Neural progenitor cell (in vitro differentiated cells): ENCODE results near the gene KDM4B. TPM values are rescaled to one million over a fixed set of nuclear protein-coding genes. Genes with fewer than 3 reads are reported as not detected.
"Not testable (repeated sequence)": the region's sequence is repeated elsewhere in the genome, so short reads cannot be mapped to it uniquely, and the experiment has no call there.

Experiments
- DNase-seq: peaks from one replicate; pipeline ENCODE4 v3.0.0-alpha.2; 2016; ENCODE audit warnings: low spot score
- H2AFZ ChIP-seq: fragments of 200-600 bp; sonication (generic); replicated peaks from 2 replicates; pipeline ENCODE4 v1.6.1; 2016; ENCODE audit warnings: antibody characterized with exemption
- H3F3A ChIP-seq: fragments of 200-600 bp; sonication (generic); 2 replicates; pipeline ENCODE4 v1.6.1; 2016; ENCODE audit warnings: antibody characterized with exemption, low read depth
- H3K27ac ChIP-seq: fragments of 200-600 bp; sonication (generic); 2 replicates; pipeline ENCODE4 v1.5.1; 2016; ENCODE audit warnings: mild to moderate bottlenecking
- H3K27me3 ChIP-seq: fragments of 200-600 bp; sonication (generic); 2 replicates; pipeline ENCODE4 v1.6.1; 2016; ENCODE audit warnings: mild to moderate bottlenecking, moderate library complexity
- H3K36me3 ChIP-seq: fragments of 200-600 bp; sonication (generic); 2 replicates; pipeline ENCODE4 v1.5.1; 2016
- H3K4me1 ChIP-seq: fragments of 200-600 bp; sonication (generic); 2 replicates; pipeline ENCODE4 v1.6.1; 2016; ENCODE audit warnings: mixed run types
- H3K4me2 ChIP-seq: fragments of 200-600 bp; sonication (generic); 2 replicates; pipeline ENCODE4 v1.6.1; 2016
- H3K4me3 ChIP-seq: fragments of 200-600 bp; sonication (generic); 2 replicates; pipeline ENCODE4 v1.5.1; 2016
- H3K79me2 ChIP-seq: fragments of 200-600 bp; sonication (generic); 2 replicates; pipeline ENCODE4 v1.6.1; 2016; ENCODE audit warnings: low read depth
- H3K9ac ChIP-seq: fragments of 200-600 bp; sonication (generic); 2 replicates; pipeline ENCODE4 v1.6.1; 2016
- H3K9me3 ChIP-seq: fragments of 200-600 bp; sonication (generic); 2 replicates; pipeline ENCODE4 v1.5.1; 2016; ENCODE audit warnings: low read depth
- H4K20me1 ChIP-seq: fragments of 200-600 bp; sonication (generic); 2 replicates; pipeline ENCODE4 v1.6.1; 2016; ENCODE audit warnings: low read depth
- H3K27ac Mint-ChIP-seq: 3 replicates; pipeline ENCODE4 v1.8.0; 2021; ENCODE audit warnings: mixed read lengths
- H3K27me3 Mint-ChIP-seq: 2 replicates; pipeline ENCODE4 v1.8.0; 2022; ENCODE audit warnings: low read depth, mild to moderate bottlenecking, inconsistent platforms, moderate library complexity, mixed read lengths; ENCODE audit not compliant: insufficient read depth
- H3K36me3 Mint-ChIP-seq: 3 replicates; pipeline ENCODE4 v1.8.0; 2021; ENCODE audit warnings: mixed read lengths
- H3K4me1 Mint-ChIP-seq: 3 replicates; pipeline ENCODE4 v1.8.0; 2021; ENCODE audit warnings: mixed read lengths
- H3K4me3 Mint-ChIP-seq: 3 replicates; pipeline ENCODE4 v1.8.0; 2021; ENCODE audit warnings: mild to moderate bottlenecking, moderate library complexity, mixed read lengths
- H3K9me3 Mint-ChIP-seq: 3 replicates; pipeline ENCODE4 v1.8.0; 2020; ENCODE audit warnings: mixed read lengths
- CTCF ChIP-seq: fragments of 200-600 bp; sonication (generic); IDR thresholded peaks from 2 replicates; pipeline ENCODE4 v1.5.1; 2017; ENCODE audit warnings: antibody characterized with exemption, mild to moderate bottlenecking
- EZH2 ChIP-seq: fragments of 200-600 bp; sonication (generic); IDR thresholded peaks from 2 replicates; pipeline ENCODE4 v1.6.1; 2017; ENCODE audit warnings: antibody characterized with exemption, mild to moderate bottlenecking, moderate library complexity
- EZH2phosphoT487 ChIP-seq: fragments of 200-600 bp; sonication (generic); IDR thresholded peaks from 2 replicates; pipeline ENCODE4 v1.6.1; 2017; ENCODE audit warnings: antibody characterized with exemption
- total RNA-seq: library from RNA; depleted of rRNA; stranded (reverse); fragments of >200 nt; gene quantifications from 2 replicates; pipeline ENCODE4 v1.2.3, GENCODE V29; 2015; ENCODE audit warnings: low replicate concordance

The KDM4B gene
- total RNA-seq, 1 donor from 2014 or later, result 16.0 TPM

GRCh38 chr19:5156231-5156986, 187.5 kb downstream of the KDM4B start:
- H2AFZ ChIP-seq, result no peak overlapping the region
- no peak overlapping the region for H3K9ac ChIP-seq
- H3K27me3 Mint-ChIP-seq, result peaks cover 20% of the 10 kb centered on the region
- no peak for DNase-seq
- peaks cover 18% of the 10 kb centered on the region for H3K4me1 Mint-ChIP-seq
- peaks cover 9% of the 10 kb centered on the region for H3K36me3 Mint-ChIP-seq
- peak overlapping the region; percentile 14 for H3K4me3 Mint-ChIP-seq
- no peak overlapping the region for H3K4me3 ChIP-seq
- no peak for TF ChIP-seq CTCF
- no peaks in the 10 kb centered on the region for H3K36me3 ChIP-seq
- H3K27me3 ChIP-seq, result no peaks in the 10 kb centered on the region
- peaks cover 47% of the 10 kb centered on the region for H3F3A ChIP-seq
- peak overlapping the region; percentile 57 for H3K27ac Mint-ChIP-seq
- H3K9me3 Mint-ChIP-seq, result peaks cover 21% of the 10 kb centered on the region
- peaks cover 39% of the 10 kb centered on the region for H3K4me1 ChIP-seq
- peak overlapping the region; percentile 53 for H3K27ac ChIP-seq
- H3K9me3 ChIP-seq, result peaks cover 6% of the 10 kb centered on the region
- H4K20me1 ChIP-seq, result no peaks in the 10 kb centered on the region
- H3K4me2 ChIP-seq, result no peak overlapping the region
- no peaks in the 10 kb centered on the region for H3K79me2 ChIP-seq

GRCh38 chr19:5157186-5157585, 188.3 kb downstream of the KDM4B start:
- H3K27ac Mint-ChIP-seq, result no peak overlapping the region
- no peak overlapping the region for H3K4me2 ChIP-seq
- H3K36me3 Mint-ChIP-seq, result peaks cover 9% of the 10 kb centered on the region

GRCh38 chr19:5158549-5159134, 189.7 kb downstream of the KDM4B start:
- peaks cover 56% of the 10 kb centered on the region for H3F3A ChIP-seq
- not testable (repeated sequence) for H3K36me3 Mint-ChIP-seq, H3K79me2 ChIP-seq, H2AFZ ChIP-seq, H3K4me3 ChIP-seq, H3K36me3 ChIP-seq, H3K9me3 ChIP-seq, H4K20me1 ChIP-seq, H3K9ac ChIP-seq, H3K4me2 ChIP-seq, H3K27me3 ChIP-seq, H3K27ac Mint-ChIP-seq, H3K4me3 Mint-ChIP-seq, H3K27ac ChIP-seq, DNase-seq
- Mint-ChIP-seq H3K4me1 (peaks cover 25% of the 10 kb centered on the region), H3K9me3 (peaks cover 21% of the 10 kb centered on the region), H3K27me3 (peaks cover 24% of the 10 kb centered on the region)
- peaks cover 44% of the 10 kb centered on the region for H3K4me1 ChIP-seq

More at GRCh38 chr19:5157186-5157585, 188.3 kb downstream of the KDM4B start:
- peaks cover 36% of the 10 kb centered on the region for H3K4me1 ChIP-seq
- H3F3A ChIP-seq, result peaks cover 47% of the 10 kb centered on the region
- H4K20me1 ChIP-seq, result no peaks in the 10 kb centered on the region
- H2AFZ ChIP-seq, result no peak overlapping the region
- Mint-ChIP-seq H3K9me3 (peaks cover 21% of the 10 kb centered on the region), H3K27me3 (peaks cover 20% of the 10 kb centered on the region), H3K4me3 (no peak overlapping the region), H3K4me1 (peaks cover 18% of the 10 kb centered on the region)
- H3K27ac ChIP-seq, result no peak overlapping the region
- H3K36me3 ChIP-seq, result no peaks in the 10 kb centered on the region
- H3K9ac ChIP-seq, result no peak overlapping the region
- H3K4me3 ChIP-seq, result no peak overlapping the region
- no peak for TF ChIP-seq CTCF
- TF ChIP-seq EZH2phosphoT487, result no peak
- TF ChIP-seq EZH2, result no peak
- H3K79me2 ChIP-seq, result no peaks in the 10 kb centered on the region
- DNase-seq, result no peak
- H3K9me3 ChIP-seq, result peaks cover 6% of the 10 kb centered on the region
- H3K27me3 ChIP-seq, result no peaks in the 10 kb centered on the region

- DNase-seq, H3K4me3 ChIP-seq, H3K27ac Mint-ChIP-seq, H3K9ac ChIP-seq, H2AFZ ChIP-seq, H3K36me3 ChIP-seq, H3K9me3 ChIP-seq, H3K27me3 ChIP-seq, H3K79me2 ChIP-seq, H3K36me3 Mint-ChIP-seq, H4K20me1 ChIP-seq, H3K4me3 Mint-ChIP-seq: not testable (repeated sequence)
- H3K4me1 ChIP-seq, result peaks cover 47% of the 10 kb centered on the region
- peaks cover 19% of the 10 kb centered on the region for H3K27me3 Mint-ChIP-seq
- peaks cover 21% of the 10 kb centered on the region for H3K9me3 Mint-ChIP-seq
- H3K4me2 ChIP-seq, result peak overlapping the region; percentile 24
- H3F3A ChIP-seq, result peaks cover 60% of the 10 kb centered on the region
- H3K4me1 Mint-ChIP-seq, result peaks cover 36% of the 10 kb centered on the region
- H3K27ac ChIP-seq, result peak overlapping the region; percentile 27
Measured at GRCh38 chr19:5160158-5160795, 191.4 kb downstream of the KDM4B start.

GRCh38 chr19:5164845-5165696, 196.2 kb downstream of the KDM4B start:
- not testable (repeated sequence) for H4K20me1 ChIP-seq, H3K36me3 ChIP-seq, H2AFZ ChIP-seq, DNase-seq, H3K27me3 ChIP-seq, H3K36me3 Mint-ChIP-seq, H3K4me3 ChIP-seq, H3K9ac ChIP-seq, H3K79me2 ChIP-seq, H3K27me3 Mint-ChIP-seq, H3K4me3 Mint-ChIP-seq, H3K9me3 ChIP-seq
- peaks cover 11% of the 10 kb centered on the region for H3K9me3 Mint-ChIP-seq
- peak overlapping the region; percentile 79 for H3K27ac ChIP-seq
- H3K4me1 Mint-ChIP-seq, result peaks cover 26% of the 10 kb centered on the region
- peak overlapping the region; percentile 48 for H3K27ac Mint-ChIP-seq
- H3K4me2 ChIP-seq, result peak overlapping the region; percentile 52
- peaks cover 26% of the 10 kb centered on the region for H3K4me1 ChIP-seq
- peaks cover 37% of the 10 kb centered on the region for H3F3A ChIP-seq
